Peyer's patch (tissue), 4 donors: Measurements from ENCODE around the gene SLAMF9. TPM values are rescaled to one million over a fixed set of nuclear protein-coding genes. Genes with fewer than 3 reads are reported as not detected.

Experiments
- DNase-seq, 3 donors: peaks; one replicate each; pipeline ENCODE4 v3.0.0-alpha.2; 2017 to 2019
- H3K27ac ChIP-seq, 4 donors: fragments of 200-600 bp; sonication (generic); one replicate each; pipeline ENCODE4 v1.5.1; 2016 to 2019
- H3K27me3 ChIP-seq, 2 donors: fragments of 200-600 bp; sonication (generic); one replicate each; pipeline ENCODE4 v1.5.1; 2019
- H3K36me3 ChIP-seq, 3 donors: fragments of 200-600 bp; sonication (generic); one replicate each; pipeline ENCODE4 v1.5.1; 2016 to 2019
- H3K4me1 ChIP-seq, 4 donors: fragments of 200-600 bp; sonication (generic); one replicate each; pipeline ENCODE4 v1.5.1; 2016 to 2019
- H3K4me3 ChIP-seq, 4 donors: fragments of 200-600 bp; sonication (generic); 1 replicate in 3 of 4; 2 replicates in 1 of 4; pipeline ENCODE4 v1.5.1; 2016 to 2019; ENCODE audit warnings: mild to moderate bottlenecking in 1 of 4
- H3K9me3 ChIP-seq, 4 donors: fragments of 200-600 bp; sonication (generic); one replicate each; pipeline ENCODE4 v1.5.1; 2016 to 2019; ENCODE audit warnings: mild to moderate bottlenecking in 1 of 4
- POLR2A ChIP-seq, 2 donors: fragments of 450-650 bp; IDR thresholded peaks; one replicate each; pipeline ENCODE4 v1.5.1; 2017; ENCODE audit warnings: antibody characterized with exemption in 2 of 2, mild to moderate bottlenecking in 2 of 2, moderate library complexity in 2 of 2
- total RNA-seq, 4 donors: library from RNA; depleted of rRNA; stranded (reverse); fragments of >200 nt; gene quantifications; one replicate each; pipeline ENCODE4 v1.1.0, GENCODE V29; 2016
- TF ChIP-seq, protein P1 (sequence below), 6 experiments: fragments of 450-650 bp in 4 of 6; fragments of 200-600 bp in 2 of 6; sonication (generic) in 1 of 6; IDR thresholded peaks; one replicate each; pipeline ENCODE4 v1.5.1; 2017 to 2019; ENCODE audit warnings: antibody characterized with exemption in 6 of 6, mild to moderate bottlenecking in 3 of 6, moderate library complexity in 1 of 6

Gene SLAMF9
- total RNA-seq, 4 donors from 2014 or later: not detected

DNA sequence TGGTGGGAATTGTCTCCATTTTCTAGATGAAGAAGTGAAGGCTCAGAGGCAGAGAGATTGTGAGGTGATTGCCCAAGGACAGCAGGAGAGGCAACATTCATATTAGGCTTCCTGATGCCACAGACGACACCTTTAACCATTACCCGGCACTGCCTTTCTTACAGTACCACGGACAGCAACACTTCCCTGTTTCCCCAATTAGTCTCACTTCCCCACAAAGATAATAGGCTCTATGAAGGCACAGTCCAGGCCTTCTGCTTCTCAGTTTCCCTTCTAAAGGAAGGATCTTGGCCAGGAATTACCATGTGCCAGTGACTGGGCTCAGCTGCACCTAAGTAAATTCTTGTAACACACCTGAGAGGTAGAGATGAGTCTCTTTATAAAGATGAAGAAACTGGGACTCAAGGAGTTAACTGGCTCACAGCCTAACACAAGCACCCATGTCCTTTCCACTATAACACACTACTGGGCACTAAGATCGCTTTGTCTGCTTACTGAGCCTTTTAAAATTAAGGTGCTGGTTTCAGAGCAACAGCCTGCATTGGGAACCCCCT lies 18.2 kb downstream of the SLAMF9 start:
- Histone ChIP-seq H3K4me1 (peaks cover 9 to 38% (median 9%) of the 10 kb centered on the region in 4 donors), H3K36me3 (no peaks in the 10 kb centered on the region), H3K27me3 (no peaks in the 10 kb centered on the region), H3K27ac (no peak overlapping the region), H3K9me3 (no peaks in the 10 kb centered on the region), H3K4me3 (no peak overlapping the region)
- DNase-seq: no peak
- TF ChIP-seq, protein P1, sequence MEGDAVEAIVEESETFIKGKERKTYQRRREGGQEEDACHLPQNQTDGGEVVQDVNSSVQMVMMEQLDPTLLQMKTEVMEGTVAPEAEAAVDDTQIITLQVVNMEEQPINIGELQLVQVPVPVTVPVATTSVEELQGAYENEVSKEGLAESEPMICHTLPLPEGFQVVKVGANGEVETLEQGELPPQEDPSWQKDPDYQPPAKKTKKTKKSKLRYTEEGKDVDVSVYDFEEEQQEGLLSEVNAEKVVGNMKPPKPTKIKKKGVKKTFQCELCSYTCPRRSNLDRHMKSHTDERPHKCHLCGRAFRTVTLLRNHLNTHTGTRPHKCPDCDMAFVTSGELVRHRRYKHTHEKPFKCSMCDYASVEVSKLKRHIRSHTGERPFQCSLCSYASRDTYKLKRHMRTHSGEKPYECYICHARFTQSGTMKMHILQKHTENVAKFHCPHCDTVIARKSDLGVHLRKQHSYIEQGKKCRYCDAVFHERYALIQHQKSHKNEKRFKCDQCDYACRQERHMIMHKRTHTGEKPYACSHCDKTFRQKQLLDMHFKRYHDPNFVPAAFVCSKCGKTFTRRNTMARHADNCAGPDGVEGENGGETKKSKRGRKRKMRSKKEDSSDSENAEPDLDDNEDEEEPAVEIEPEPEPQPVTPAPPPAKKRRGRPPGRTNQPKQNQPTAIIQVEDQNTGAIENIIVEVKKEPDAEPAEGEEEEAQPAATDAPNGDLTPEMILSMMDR (IDR thresholded peaks at IDR 0.05): no peak
- no peak for TF ChIP-seq POLR2A (IDR thresholded peaks at IDR 0.05)

DNA sequence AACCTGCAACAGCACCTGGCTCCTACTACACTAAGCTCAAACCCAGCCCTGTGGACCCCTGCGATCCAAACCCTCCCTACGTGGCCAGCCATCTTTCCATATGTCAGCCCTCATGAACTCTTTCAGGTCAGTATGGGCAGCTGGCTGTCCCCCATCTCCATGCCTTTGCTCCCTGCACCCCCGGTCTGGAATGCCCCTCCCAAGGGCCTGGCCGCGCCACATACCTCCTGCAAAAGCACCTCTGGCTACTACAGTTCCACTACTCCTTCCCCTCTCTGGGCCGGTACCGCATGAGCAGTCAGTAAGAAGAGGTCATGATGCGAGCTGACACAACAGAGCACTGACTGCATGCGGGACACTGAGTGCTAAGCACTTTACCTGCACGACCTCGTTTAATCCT lies 18.7 kb downstream of the SLAMF9 start:
- no peak for TF ChIP-seq POLR2A (IDR thresholded peaks at IDR 0.05)
- Histone ChIP-seq H3K36me3 (no peaks in the 10 kb centered on the region), H3K27me3 (no peaks in the 10 kb centered on the region), H3K27ac (no peak overlapping the region), H3K4me3 (no peak overlapping the region), H3K9me3 (no peaks in the 10 kb centered on the region), H3K4me1 (peaks cover 9 to 38% (median 9%) of the 10 kb centered on the region in 4 donors)
- DNase-seq: peak in 1 of 3 donors; percentile 35

DNA sequence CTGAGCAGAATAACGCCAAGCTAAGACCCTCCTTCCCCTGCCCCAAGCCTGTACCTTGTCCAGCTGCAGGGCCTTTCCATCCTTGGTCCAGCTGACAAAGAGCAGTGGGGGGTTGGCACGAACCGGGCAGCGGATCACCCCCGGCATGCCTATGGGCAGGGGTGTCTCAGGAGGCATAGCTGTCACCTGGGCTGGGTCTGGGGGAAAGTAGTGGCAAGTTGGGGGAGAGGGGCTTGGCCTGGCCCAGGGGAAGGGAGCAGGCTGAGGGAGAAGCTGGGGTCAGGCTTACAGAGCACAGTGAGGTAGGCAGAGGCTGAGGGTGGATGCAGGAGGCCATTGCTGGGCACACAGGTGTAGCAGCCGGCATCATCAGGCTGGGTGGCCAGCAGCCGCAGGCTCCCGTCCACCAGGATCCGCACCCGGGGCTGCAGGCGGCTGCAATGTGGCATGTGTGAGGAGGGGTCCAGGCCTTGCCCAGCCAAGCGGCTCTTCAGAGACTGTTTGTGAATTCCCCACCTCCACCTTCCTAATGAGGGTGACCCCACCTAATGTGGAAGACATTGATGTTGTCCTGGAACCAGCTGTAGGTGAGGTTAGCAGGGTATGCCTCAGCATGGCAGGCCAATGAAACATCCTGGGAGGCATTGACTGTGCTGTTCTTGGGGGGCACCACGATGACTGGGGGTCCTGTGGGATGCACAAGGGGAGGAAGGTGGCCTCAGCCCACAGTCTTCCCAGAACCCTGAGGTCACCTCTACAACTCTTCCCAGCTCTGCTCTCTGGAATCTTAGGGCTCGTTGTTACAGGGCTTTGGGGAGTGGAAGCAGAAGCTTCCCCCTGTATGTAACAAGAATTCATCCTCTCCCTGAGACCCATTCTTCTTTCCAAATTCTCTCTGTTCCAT lies 19.6 kb downstream of the SLAMF9 start:
- DNase-seq: peak in 1 of 3 donors; percentile 35
- TF ChIP-seq, protein P1 (IDR thresholded peaks at IDR 0.05): no peak
- no peak for TF ChIP-seq POLR2A (IDR thresholded peaks at IDR 0.05)
- no peak overlapping the region for H3K27ac ChIP-seq
- H3K36me3 ChIP-seq: no peaks in the 10 kb centered on the region
- H3K4me1 ChIP-seq: peaks cover 9 to 36% (median 9%) of the 10 kb centered on the region in 4 donors
- H3K4me3 ChIP-seq: no peak overlapping the region
- no peaks in the 10 kb centered on the region for H3K27me3 ChIP-seq
- H3K9me3 ChIP-seq: no peaks in the 10 kb centered on the region

DNA sequence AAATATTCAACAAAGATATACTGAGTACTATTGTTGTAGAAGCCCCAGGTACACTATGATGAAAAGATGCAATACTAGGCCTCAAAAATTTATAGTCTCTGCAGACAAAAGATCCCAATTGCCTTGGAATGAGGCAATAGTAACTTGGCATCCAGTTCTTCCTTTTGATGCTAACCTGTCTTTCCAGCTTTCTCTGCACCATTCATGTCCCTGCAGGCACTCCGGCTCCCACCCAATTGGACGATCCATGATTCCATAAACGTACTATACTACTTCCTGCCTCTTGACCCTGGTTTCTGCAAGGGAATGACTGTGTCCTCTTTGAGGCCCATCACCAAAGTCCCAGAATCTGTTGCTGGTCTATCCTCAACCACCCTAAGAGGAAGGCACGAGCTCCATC lies 20.7 kb downstream of the SLAMF9 start:
- peaks cover 9 to 25% (median 9%) of the 10 kb centered on the region in 4 donors for H3K4me1 ChIP-seq
- H3K27me3 ChIP-seq: no peaks in the 10 kb centered on the region
- DNase-seq: no peak
- no peak overlapping the region for H3K27ac ChIP-seq
- H3K9me3 ChIP-seq: no peaks in the 10 kb centered on the region
- no peak for TF ChIP-seq POLR2A (IDR thresholded peaks at IDR 0.05)
- TF ChIP-seq, protein P1 (IDR thresholded peaks at IDR 0.05): no peak
- H3K4me3 ChIP-seq: no peak overlapping the region
- H3K36me3 ChIP-seq: no peaks in the 10 kb centered on the region

DNA sequence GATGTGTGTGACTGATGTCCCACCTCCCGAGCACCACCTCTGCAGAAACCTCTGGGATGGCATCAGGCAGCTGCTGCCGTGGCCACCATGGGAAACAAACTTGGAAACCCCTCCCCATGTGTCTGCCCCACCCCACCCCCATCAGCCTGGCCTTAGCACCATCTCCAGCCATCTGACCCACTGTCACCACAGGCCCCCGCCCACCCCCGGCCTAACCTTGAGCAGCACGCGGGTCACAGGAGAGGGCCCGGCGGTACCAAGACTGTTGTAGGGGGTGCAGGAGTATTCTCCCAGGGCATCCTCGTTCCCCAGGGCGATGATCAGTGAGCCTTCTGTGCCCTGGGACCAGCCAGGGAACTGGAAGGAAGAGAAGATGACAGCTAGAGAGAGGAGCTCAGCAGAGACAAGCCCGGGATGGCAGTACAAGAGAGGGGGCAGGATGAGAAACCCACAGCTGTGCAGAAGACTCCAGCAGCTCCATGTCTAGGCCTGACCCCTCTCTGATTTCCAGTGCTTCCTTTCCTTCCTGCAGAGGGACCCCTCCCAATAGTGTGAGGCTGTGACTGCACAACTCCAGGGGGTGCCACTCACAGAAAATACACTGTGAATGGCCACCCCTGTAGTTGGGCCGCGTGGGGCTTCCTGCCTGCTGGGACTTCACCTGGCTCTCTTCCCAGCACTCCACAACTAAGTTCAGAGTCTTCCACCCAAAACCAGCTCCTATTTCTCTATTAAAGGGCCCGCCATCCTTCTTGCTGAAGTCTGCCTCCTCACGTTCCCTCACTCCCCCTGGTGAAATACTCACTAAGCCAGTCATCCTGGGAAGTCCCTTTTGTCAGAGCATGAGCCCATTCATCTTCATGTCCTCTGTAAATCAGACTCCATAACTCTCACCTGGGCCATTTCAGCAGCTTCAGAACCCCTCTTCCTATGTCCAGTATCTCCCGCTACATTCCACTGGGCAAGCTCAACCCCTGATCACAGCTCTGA lies 21.4 kb downstream of the SLAMF9 start:
- Histone ChIP-seq H3K9me3 (no peaks in the 10 kb centered on the region), H3K4me1 (peaks cover 5 to 20% (median 9%) of the 10 kb centered on the region in 4 donors), H3K36me3 (no peaks in the 10 kb centered on the region), H3K4me3 (no peak overlapping the region), H3K27ac (no peak overlapping the region), H3K27me3 (no peaks in the 10 kb centered on the region)
- peak in 1 of 3 donors; percentile 32 for DNase-seq
- TF ChIP-seq POLR2A (IDR thresholded peaks at IDR 0.05): no peak
- TF ChIP-seq, protein P1 (IDR thresholded peaks at IDR 0.05): no peak
